Measurements from ENCODE around the gene PAMR1. TPM values are rescaled to one million over a fixed set of nuclear protein-coding genes. Genes with fewer than 3 reads are reported as not detected.

Gene PAMR1
- total and polyA plus RNA-seq, 2 of the 8 experiments (the other 6 are each of a cell fraction or from before 2014, with no cell fraction given) = 3.0 to 6.9 TPM

- H3K4me3 ChIP-seq (ENCODE audit: extremely low read depth in 1 of 4, insufficient read depth in 2 of 4, low read depth in 3 of 4, low read length in 4 of 4) = no peak overlapping the region
- no peak overlapping the region for H2BK120ac ChIP-seq (replicated peaks; ENCODE audit: low read depth, low read length)
- ChIA-PET POLR2A (ENCODE audit: partially characterized antibody) (no interaction called here), CTCF (ENCODE audit: partially characterized antibody) (interaction anchor here (0.8 to 3.6 kb wide), 3 partner anchors 11 to 75 kb away, joined by 3 to 24 read pairs (median 3); no protein-coding TSS in a partner anchor)
- no peak overlapping the region for H2AK5ac ChIP-seq (ENCODE audit: low read depth, low read length)
- peaks cover 21 to 58% (median 46%) of the 10 kb centered on the region in 4 experiments for H3K27me3 ChIP-seq (replicated peaks in 1 of 4; ENCODE audit: control insufficient read depth in 3 of 4, extremely low read depth in 1 of 4, insufficient read depth in 3 of 4, low read length in 3 of 4)
- no peak overlapping the region for H3K56ac ChIP-seq (replicated peaks; ENCODE audit: insufficient read length, low read depth, low read length)
- TF ChIP-seq SIX5 (IDR thresholded peaks at IDR 0.05; ENCODE audit: low read depth, low read length) (no peak), BRCA1 (IDR thresholded peaks at IDR 0.05; ENCODE audit: low read depth, low read length) (no peak), CBX5 (IDR thresholded peaks at IDR 0.05; ENCODE audit: low read depth, low read length) (no peak)
- TF ChIP-seq, protein P1, sequence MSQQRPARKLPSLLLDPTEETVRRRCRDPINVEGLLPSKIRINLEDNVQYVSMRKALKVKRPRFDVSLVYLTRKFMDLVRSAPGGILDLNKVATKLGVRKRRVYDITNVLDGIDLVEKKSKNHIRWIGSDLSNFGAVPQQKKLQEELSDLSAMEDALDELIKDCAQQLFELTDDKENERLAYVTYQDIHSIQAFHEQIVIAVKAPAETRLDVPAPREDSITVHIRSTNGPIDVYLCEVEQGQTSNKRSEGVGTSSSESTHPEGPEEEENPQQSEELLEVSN (IDR thresholded peaks at IDR 0.05) = no peak
- H4K8ac ChIP-seq (ENCODE audit: extremely low read depth, insufficient read depth, low read length) = no peak overlapping the region
- no peaks in the 10 kb centered on the region for H4K20me1 ChIP-seq (replicated peaks in 1 of 2; ENCODE audit: control insufficient read depth in 1 of 2, insufficient read depth in 2 of 2, low read length in 2 of 2)
- no peak overlapping the region for H2AFZ ChIP-seq (ENCODE audit: low read length)
- no peak overlapping the region for H3K23ac ChIP-seq (ENCODE audit: insufficient read length)
- H3K9me3 ChIP-seq (ENCODE audit: insufficient read depth in 2 of 2, low read depth in 1 of 2, low read length in 1 of 2) = no peaks in the 10 kb centered on the region
- H3K9ac ChIP-seq (replicated peaks in 1 of 4; ENCODE audit: extremely low read depth in 1 of 4, low read depth in 3 of 4, low read length in 3 of 4) = no peak overlapping the region
- no peaks in the 10 kb centered on the region for H3K79me2 ChIP-seq (ENCODE audit: control insufficient read depth in 1 of 2, insufficient read depth in 2 of 2, low read length in 2 of 2)
- H2BK5ac ChIP-seq (ENCODE audit: low read depth, low read length) = no peak overlapping the region
- H3K36me3 ChIP-seq (ENCODE audit: control insufficient read depth in 2 of 4, insufficient read depth in 4 of 4, low read length in 3 of 4) = no peaks in the 10 kb centered on the region
- H3K4me1 ChIP-seq (replicated peaks in 1 of 4; ENCODE audit: control insufficient read depth in 3 of 4, insufficient read depth in 4 of 4, low read length in 3 of 4) = peaks cover 0 to 7% (median 4%) of the 10 kb centered on the region in 4 experiments; a peak in 5 of 7 replicates
- no peak overlapping the region for H3K4ac ChIP-seq (replicated peaks; ENCODE audit: insufficient read length, low read depth, low read length)
- H3K79me1 ChIP-seq (ENCODE audit: low read depth, low read length) = no peaks in the 10 kb centered on the region
- FAIRE-seq (no peak), DNase-seq (ENCODE audit: low read depth in 1 of 2, low spot score in 2 of 2) (no peak)
- peaks cover 18% of the 10 kb centered on the region; the same call in 1 of the 2 replicates for H3K23me2 ChIP-seq (ENCODE audit: low read depth, low read length)
- no peak overlapping the region for H2BK15ac ChIP-seq (ENCODE audit: low read length)
- H4K91ac ChIP-seq (replicated peaks; ENCODE audit: insufficient read length, low read length) = no peak overlapping the region
- 92% methylated on average over 2 of the region's 2 CpGs; no CpG with 5 or more reads in 1 of the 2 experiments for WGBS, 2 experiments (ENCODE audit: extremely low coverage in 1 of 2, insufficient coverage in 1 of 2, insufficient read length in 1 of 2, insufficient replicate concordance in 2 of 2, low coverage in 1 of 2, low lambda C conversion rate in 2 of 2, missing lambda C conversion rate in 1 of 2)
- no peak overlapping the region for H3K4me2 ChIP-seq (ENCODE audit: insufficient read depth in 1 of 2, low read depth in 2 of 2, low read length in 2 of 2)
- H2BK20ac ChIP-seq (ENCODE audit: low read length) = no peak overlapping the region
- H3K14ac ChIP-seq (ENCODE audit: insufficient read length) = no peak overlapping the region
- H4K5ac ChIP-seq (ENCODE audit: insufficient read length, low read depth, low read length) = no peak overlapping the region
- H3K27ac ChIP-seq (ENCODE audit: low read depth, low read length) = no peak overlapping the region
- no peak overlapping the region for H2BK12ac ChIP-seq (ENCODE audit: low read depth, low read length)
- no peak overlapping the region for H3K18ac ChIP-seq (ENCODE audit: extremely low read depth, low read length)
These were observed 109.9 kb downstream of the PAMR1 start for GRCh38 chr11:35415487-35415886.

Data from H1 (cell line).